K562 (cell line): ENCODE results near the gene RNF166. TPM values are rescaled to one million over a fixed set of nuclear protein-coding genes. Genes with fewer than 3 reads are reported as not detected.

Source experiments
- BCL6 ChIP-seq: fragments of 250-450 bp; sonication (Bioruptor Pico); IDR thresholded peaks from 2 replicates; pipeline ENCODE4 v1.4.0; 2020
- E2F6 ChIP-seq, 2 experiments: IDR thresholded peaks; 2 replicates each; pipeline ENCODE4 v1.6.1; 2011; ENCODE audit warnings: borderline replicate concordance in 1 of 2, control low read depth in 1 of 2, low read depth in 1 of 2, low read length in 1 of 2, mild to moderate bottlenecking in 1 of 2, mixed read lengths in 1 of 2, moderate library complexity in 1 of 2; ENCODE audit not compliant: insufficient read depth in 1 of 2, insufficient read length in 1 of 2, poor library complexity in 1 of 2, severe bottlenecking in 1 of 2; ENCODE audit errors: extremely low read depth in 1 of 2
- FOXA3 ChIP-seq, 2 experiments: fragments of 450-650 bp in 1 of 2; sonication (generic) in 1 of 2; formaldehyde crosslinking; IDR thresholded peaks in 1 of 2; conservative IDR thresholded peaks in 1 of 2; 2 replicates each; pipeline versions ENCODE4 v1.4.0 to v1.8.0; 2020 to 2022; ENCODE audit warnings: mild to moderate bottlenecking in 2 of 2, missing genetic modification reagents in 1 of 2
- HSF4 ChIP-seq: fragments of 250-450 bp; sonication (Bioruptor Pico); IDR thresholded peaks from 2 replicates; pipeline ENCODE4 v2.1.2; 2022; ENCODE audit warnings: mild to moderate bottlenecking, moderate library complexity, borderline replicate concordance
- NCOA4 ChIP-seq: fragments of 450-650 bp; IDR thresholded peaks from 2 replicates; pipeline ENCODE4 v1.6.1; 2018; ENCODE audit warnings: mild to moderate bottlenecking; ENCODE audit not compliant: partially characterized antibody
- NFRKB ChIP-seq: fragments of 450-650 bp; IDR thresholded peaks from 2 replicates; pipeline ENCODE4 v1.6.1; 2016; ENCODE audit warnings: low read depth
- NFYB ChIP-seq: IDR thresholded peaks from 2 replicates; pipeline ENCODE4 v1.6.1; 2011; ENCODE audit warnings: mild to moderate bottlenecking, moderate library complexity; ENCODE audit not compliant: insufficient read length; ENCODE audit errors: extremely low read depth
- POLR2G ChIP-seq: fragments of 200-400 bp; formaldehyde crosslinking; IDR thresholded peaks from 2 replicates; pipeline ENCODE4 v1.6.1; 2017; ENCODE audit warnings: low read depth, mild to moderate bottlenecking, antibody characterized with exemption, low read length, moderate library complexity
- RBM22 ChIP-seq: fragments of 200-400 bp; formaldehyde crosslinking; IDR thresholded peaks from 2 replicates; pipeline ENCODE4 v1.6.1; 2018; ENCODE audit warnings: low read length, low read depth; ENCODE audit not compliant: poor library complexity, severe bottlenecking
- SMAD4 ChIP-seq: fragments of 250-450 bp; sonication (Bioruptor Pico); conservative IDR thresholded peaks from 2 replicates; pipeline ENCODE4 v1.8.0; 2021; ENCODE audit warnings: inconsistent platforms, mild to moderate bottlenecking, moderate library complexity
- SPI1 ChIP-seq: IDR thresholded peaks from 2 replicates; pipeline ENCODE4 v1.6.1; 2011; ENCODE audit warnings: low read depth, low read length, control low read depth, borderline replicate concordance
- THAP12 ChIP-seq: fragments of 250-450 bp; sonication (Bioruptor Pico); IDR thresholded peaks from 2 replicates; pipeline ENCODE4 v1.9.0; 2021; ENCODE audit warnings: mild to moderate bottlenecking, inconsistent platforms
- ZBTB12 ChIP-seq: fragments of 250-450 bp; sonication (Bioruptor Pico); IDR thresholded peaks from 2 replicates; pipeline ENCODE4 v1.4.0; 2020
- ZBTB7A ChIP-seq: IDR thresholded peaks from 2 replicates; pipeline ENCODE4 v1.6.1; 2011; ENCODE audit warnings: low read depth, mild to moderate bottlenecking, low read length, moderate library complexity, borderline replicate concordance; ENCODE audit not compliant: control insufficient read depth
- ZNF184 ChIP-seq: sonication (generic); formaldehyde crosslinking; IDR thresholded peaks from 2 replicates; pipeline ENCODE4 v1.5.0; 2020; ENCODE audit warnings: missing genetic modification reagents
- ZNF324 ChIP-seq: fragments of 250-450 bp; sonication (Bioruptor Pico); IDR thresholded peaks from 2 replicates; pipeline ENCODE4 v1.4.0; 2020; ENCODE audit warnings: mild to moderate bottlenecking
- ZNF79 ChIP-seq: fragments of 250-450 bp; sonication (Bioruptor Pico); IDR thresholded peaks from 2 replicates; pipeline ENCODE4 v1.4.0; 2020; ENCODE audit warnings: low read depth, mild to moderate bottlenecking, moderate library complexity
- ZZZ3 ChIP-seq: fragments of 450-650 bp; IDR thresholded peaks from 2 replicates; pipeline ENCODE4 v1.6.1; 2016; ENCODE audit warnings: antibody characterized with exemption, mild to moderate bottlenecking, moderate library complexity
- polyA plus RNA-seq, 8 experiments: library from polyadenylated mRNA; depleted of rRNA in 4 of 8; stranded (reverse) in 5 of 8; unstranded in 3 of 8; fragments of >200 nt; fragmentation: Nextera tagmentation in 2 of 8; fragmentation: Illumina TruSeq in 1 of 8; extraction: Ambion mirVana in 2 of 8; extraction: Trizol in 1 of 8; gene quantifications; 2 replicates each; pipeline versions ENCODE4 v1.2.1 to v1.2.3, GENCODE V29; 2011 to 2014; ENCODE audit warnings: inconsistent platforms in 1 of 8, missing spikeins in 1 of 8
- total RNA-seq, 7 experiments: library from RNA; depleted of rRNA in 6 of 7; stranded (reverse); fragments of >200 nt in 6 of 7; fragmentation: Illumina TruSeq in 2 of 7; extraction: Trizol in 2 of 7; gene quantifications; 2 replicates each; pipeline versions ENCODE4 v1.2.1 to v1.2.3, GENCODE V29; 2011 to 2021; ENCODE audit warnings: low replicate concordance in 1 of 7

The RNF166 gene
- total and polyA plus RNA-seq, 9 of the 15 experiments (the other 6 are each of a cell fraction or from before 2014, with no cell fraction given): 0.56 to 60.3 (median 19.5) TPM

- TF ChIP-seq RBM22 (peak; percentile 97), NFRKB (no peak), SMAD4 (CRISPR knock-in tag) (no peak), ZZZ3 (no peak), ZNF184 (CRISPR knock-in tag) (no peak), ZNF79 (CRISPR knock-in tag) (no peak), FOXA3 (CRISPR knock-in tag; conservative IDR thresholded peaks at IDR 0.05 in 1 of 2, IDR thresholded peaks at IDR 0.05 in 1 of 2) (peak in 1 of 2 experiments; percentile 13; a peak in 1 of 4 replicates), POLR2G (peak; percentile 84), NCOA4 (no peak), ZBTB12 (no peak), E2F6 (IDR thresholded peaks at IDR 0.05; ENCODE audit: borderline replicate concordance in 1 of 2, extremely low read depth in 1 of 2, insufficient read depth in 1 of 2, insufficient read length in 1 of 2, low read depth in 1 of 2, low read length in 1 of 2, poor library complexity in 1 of 2, severe bottlenecking in 1 of 2) (no peak), NFYB (no peak), HSF4 (CRISPR knock-in tag) (no peak), ZBTB7A (peak; percentile 24; the same call in 1 of the 2 replicates), BCL6 (CRISPR knock-in tag) (no peak), SPI1 (no peak), ZNF324 (CRISPR knock-in tag) (no peak), THAP12 (CRISPR knock-in tag) (no peak)
These were observed 7.6 kb upstream of the RNF166 start (continued) for GRCh38 chr16:88713568-88714419.
